HepG2 (cell line): ENCODE measurements around the gene DENND4A. TPM values are rescaled to one million over a fixed set of nuclear protein-coding genes. Genes with fewer than 3 reads are reported as not detected.

Experiments used
- GABPA ChIP-seq, 2 experiments: IDR thresholded peaks; 2 replicates each; pipeline ENCODE4 v1.6.1; 2011 to 2016; ENCODE audit warnings: low read depth in 2 of 2, low read length in 1 of 2, missing biosample characterization in 1 of 2, missing genetic modification characterization in 1 of 2
- KMT2A ChIP-seq: sonication (generic); formaldehyde crosslinking; IDR thresholded peaks from 2 replicates; pipeline ENCODE4 v1.4.0; 2020; ENCODE audit warnings: missing genetic modification reagents
- NAIF1 ChIP-seq: sonication (generic); formaldehyde crosslinking; IDR thresholded peaks from 2 replicates; pipeline ENCODE4 v1.5.0; 2020; ENCODE audit warnings: mild to moderate bottlenecking, missing genetic modification reagents, borderline replicate concordance
- NCOA2 ChIP-seq: sonication (generic); formaldehyde crosslinking; IDR thresholded peaks from 2 replicates; pipeline ENCODE4 v1.8.0; 2022; ENCODE audit warnings: inconsistent platforms
- TOPORS ChIP-seq: sonication (generic); formaldehyde crosslinking; IDR thresholded peaks from 2 replicates; pipeline ENCODE4 v1.8.0; 2023; ENCODE audit warnings: mild to moderate bottlenecking, missing genetic modification reagents
- ZFAT ChIP-seq: sonication (generic); formaldehyde crosslinking; conservative IDR thresholded peaks from 2 replicates; pipeline ENCODE4 v1.8.1; 2023; ENCODE audit warnings: missing genetic modification reagents, inconsistent platforms
- ZNF180 ChIP-seq: sonication (generic); formaldehyde crosslinking; IDR thresholded peaks from 2 replicates; pipeline ENCODE4 v1.4.0; 2020; ENCODE audit warnings: low read depth, missing genetic modification reagents, borderline replicate concordance
- ZNF331 ChIP-seq: sonication (generic); formaldehyde crosslinking; IDR thresholded peaks from 2 replicates; pipeline ENCODE4 v1.4.0; 2020; ENCODE audit warnings: missing genetic modification reagents
- ZNF776 ChIP-seq: sonication (generic); formaldehyde crosslinking; IDR thresholded peaks from 2 replicates; pipeline ENCODE4 v1.4.0; 2020; ENCODE audit warnings: mild to moderate bottlenecking, missing genetic modification reagents
- polyA plus RNA-seq, 8 experiments: library from polyadenylated mRNA; depleted of rRNA in 3 of 8; stranded (reverse) in 7 of 8; unstranded in 1 of 8; fragments of >200 nt; fragmentation: Illumina TruSeq in 4 of 8; extraction: Trizol in 4 of 8; gene quantifications; 2 replicates each; pipeline versions ENCODE4 v1.2.1 to v1.2.3, GENCODE V29; 2011 to 2016; ENCODE audit warnings: low read depth in 4 of 8, missing spikeins in 1 of 8, mixed read lengths in 1 of 8; ENCODE audit not compliant: insufficient read depth in 1 of 8
- total RNA-seq, 5 experiments: library from RNA; depleted of rRNA; stranded (reverse); fragments of >200 nt; fragmentation: Illumina TruSeq; extraction: Trizol; gene quantifications; 2 replicates each; pipeline ENCODE4 v1.2.3, GENCODE V29; 2016; ENCODE audit warnings: low read depth in 1 of 5
- TF ChIP-seq, protein P1 (sequence below), 2 experiments: sonication (generic) in 1 of 2; formaldehyde crosslinking in 1 of 2; IDR thresholded peaks; 2 replicates each; pipeline versions ENCODE4 v1.4.0 to v1.6.1; 2016 to 2020; ENCODE audit warnings: borderline replicate concordance in 1 of 2, low read depth in 1 of 2, mild to moderate bottlenecking in 1 of 2, missing genetic modification reagents in 1 of 2
- TF ChIP-seq, protein P2 (sequence below): sonication (generic); formaldehyde crosslinking; IDR thresholded peaks from 2 replicates; pipeline ENCODE4 v1.5.1; 2020; ENCODE audit warnings: mild to moderate bottlenecking, missing genetic modification reagents, borderline replicate concordance
- TF ChIP-seq, protein P3 (sequence below): sonication (generic); formaldehyde crosslinking; IDR thresholded peaks from 2 replicates; pipeline ENCODE4 v1.5.0; 2020; ENCODE audit warnings: missing genetic modification reagents
- TF ChIP-seq, protein P4 (sequence below): sonication (generic); formaldehyde crosslinking; IDR thresholded peaks from 2 replicates; pipeline ENCODE4 v1.5.0; 2020; ENCODE audit warnings: mild to moderate bottlenecking, missing genetic modification reagents

Gene DENND4A
- total and polyA plus RNA-seq, 2 of the 13 experiments (the other 11 are each of a cell fraction or from before 2014, with no cell fraction given) = 13.2 to 18.6 TPM

DNA sequence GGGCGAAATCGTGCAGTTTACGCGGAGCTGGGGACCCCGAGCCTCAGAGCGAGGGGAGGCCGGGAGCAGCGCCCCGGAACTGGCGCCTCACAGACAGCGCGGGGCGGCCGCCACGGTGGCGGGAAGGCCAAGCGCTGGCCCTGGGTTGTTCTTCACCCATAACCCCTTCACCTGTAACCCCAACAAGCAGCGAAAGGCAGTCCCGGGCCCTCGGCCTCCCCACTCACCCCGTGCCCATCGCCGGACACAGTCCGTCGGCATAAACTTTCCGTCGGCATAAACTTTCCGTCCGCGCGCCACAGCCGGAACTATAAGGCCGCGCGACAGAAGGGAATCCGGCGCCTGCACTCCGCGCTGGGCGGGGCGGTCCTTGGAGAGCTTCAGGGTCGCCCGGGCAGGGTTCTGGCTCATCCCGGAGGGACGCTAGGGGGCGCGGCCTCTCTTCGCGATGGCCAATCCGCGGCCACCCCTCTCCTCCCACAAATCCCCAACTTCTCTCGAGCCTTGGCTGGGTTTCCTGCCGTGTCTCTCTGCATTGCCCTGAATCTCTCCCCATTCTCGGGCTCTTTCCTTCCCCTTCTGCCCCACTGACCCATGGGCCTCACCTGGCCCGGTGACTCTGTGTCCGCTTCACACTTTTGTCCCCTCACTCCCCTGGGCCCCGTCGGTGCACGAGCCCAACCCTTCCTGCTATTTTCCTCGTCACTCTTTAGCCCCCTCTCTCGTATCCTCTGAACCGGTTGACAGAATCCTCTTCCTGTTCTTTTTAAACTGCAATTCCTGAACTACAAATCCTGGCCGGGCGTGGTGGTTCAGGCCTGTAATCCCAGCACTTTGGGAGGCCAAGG is 181.0 kb downstream of the DENND4A start, which contains the start of gene INTS14 (continued):
- TF ChIP-seq, protein P1, sequence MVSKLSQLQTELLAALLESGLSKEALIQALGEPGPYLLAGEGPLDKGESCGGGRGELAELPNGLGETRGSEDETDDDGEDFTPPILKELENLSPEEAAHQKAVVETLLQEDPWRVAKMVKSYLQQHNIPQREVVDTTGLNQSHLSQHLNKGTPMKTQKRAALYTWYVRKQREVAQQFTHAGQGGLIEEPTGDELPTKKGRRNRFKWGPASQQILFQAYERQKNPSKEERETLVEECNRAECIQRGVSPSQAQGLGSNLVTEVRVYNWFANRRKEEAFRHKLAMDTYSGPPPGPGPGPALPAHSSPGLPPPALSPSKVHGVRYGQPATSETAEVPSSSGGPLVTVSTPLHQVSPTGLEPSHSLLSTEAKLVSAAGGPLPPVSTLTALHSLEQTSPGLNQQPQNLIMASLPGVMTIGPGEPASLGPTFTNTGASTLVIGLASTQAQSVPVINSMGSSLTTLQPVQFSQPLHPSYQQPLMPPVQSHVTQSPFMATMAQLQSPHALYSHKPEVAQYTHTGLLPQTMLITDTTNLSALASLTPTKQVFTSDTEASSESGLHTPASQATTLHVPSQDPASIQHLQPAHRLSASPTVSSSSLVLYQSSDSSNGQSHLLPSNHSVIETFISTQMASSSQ (IDR thresholded peaks at IDR 0.05; ENCODE audit: low read depth) = peak; percentile 50; the same call in 1 of the 2 replicates
- TF ChIP-seq, protein P1 (CRISPR knock-in tag; IDR thresholded peaks at IDR 0.05; ENCODE audit: borderline replicate concordance) = peak; percentile 71; the same call in 1 of the 2 replicates
- TF ChIP-seq NAIF1 (CRISPR knock-in tag) (no peak), NCOA2 (CRISPR knock-in tag) (peak; percentile 78), KMT2A (CRISPR knock-in tag) (peak; percentile 99), ZNF776 (peak; percentile 80), GABPA (IDR thresholded peaks at IDR 0.05; ENCODE audit: low read depth, low read length) (peak; percentile 85), GABPA (CRISPR knock-in tag; IDR thresholded peaks at IDR 0.05; ENCODE audit: low read depth) (peak; percentile 96), TOPORS (peak; percentile 91; the same call in 1 of the 2 replicates), ZNF180 (CRISPR knock-in tag) (no peak), ZNF331 (CRISPR knock-in tag) (peak; percentile 97), ZFAT (CRISPR knock-in tag) (0 out of 2 replicates have a peak, but pooled peaks have one; percentile 47)
- TF ChIP-seq, protein P2, sequence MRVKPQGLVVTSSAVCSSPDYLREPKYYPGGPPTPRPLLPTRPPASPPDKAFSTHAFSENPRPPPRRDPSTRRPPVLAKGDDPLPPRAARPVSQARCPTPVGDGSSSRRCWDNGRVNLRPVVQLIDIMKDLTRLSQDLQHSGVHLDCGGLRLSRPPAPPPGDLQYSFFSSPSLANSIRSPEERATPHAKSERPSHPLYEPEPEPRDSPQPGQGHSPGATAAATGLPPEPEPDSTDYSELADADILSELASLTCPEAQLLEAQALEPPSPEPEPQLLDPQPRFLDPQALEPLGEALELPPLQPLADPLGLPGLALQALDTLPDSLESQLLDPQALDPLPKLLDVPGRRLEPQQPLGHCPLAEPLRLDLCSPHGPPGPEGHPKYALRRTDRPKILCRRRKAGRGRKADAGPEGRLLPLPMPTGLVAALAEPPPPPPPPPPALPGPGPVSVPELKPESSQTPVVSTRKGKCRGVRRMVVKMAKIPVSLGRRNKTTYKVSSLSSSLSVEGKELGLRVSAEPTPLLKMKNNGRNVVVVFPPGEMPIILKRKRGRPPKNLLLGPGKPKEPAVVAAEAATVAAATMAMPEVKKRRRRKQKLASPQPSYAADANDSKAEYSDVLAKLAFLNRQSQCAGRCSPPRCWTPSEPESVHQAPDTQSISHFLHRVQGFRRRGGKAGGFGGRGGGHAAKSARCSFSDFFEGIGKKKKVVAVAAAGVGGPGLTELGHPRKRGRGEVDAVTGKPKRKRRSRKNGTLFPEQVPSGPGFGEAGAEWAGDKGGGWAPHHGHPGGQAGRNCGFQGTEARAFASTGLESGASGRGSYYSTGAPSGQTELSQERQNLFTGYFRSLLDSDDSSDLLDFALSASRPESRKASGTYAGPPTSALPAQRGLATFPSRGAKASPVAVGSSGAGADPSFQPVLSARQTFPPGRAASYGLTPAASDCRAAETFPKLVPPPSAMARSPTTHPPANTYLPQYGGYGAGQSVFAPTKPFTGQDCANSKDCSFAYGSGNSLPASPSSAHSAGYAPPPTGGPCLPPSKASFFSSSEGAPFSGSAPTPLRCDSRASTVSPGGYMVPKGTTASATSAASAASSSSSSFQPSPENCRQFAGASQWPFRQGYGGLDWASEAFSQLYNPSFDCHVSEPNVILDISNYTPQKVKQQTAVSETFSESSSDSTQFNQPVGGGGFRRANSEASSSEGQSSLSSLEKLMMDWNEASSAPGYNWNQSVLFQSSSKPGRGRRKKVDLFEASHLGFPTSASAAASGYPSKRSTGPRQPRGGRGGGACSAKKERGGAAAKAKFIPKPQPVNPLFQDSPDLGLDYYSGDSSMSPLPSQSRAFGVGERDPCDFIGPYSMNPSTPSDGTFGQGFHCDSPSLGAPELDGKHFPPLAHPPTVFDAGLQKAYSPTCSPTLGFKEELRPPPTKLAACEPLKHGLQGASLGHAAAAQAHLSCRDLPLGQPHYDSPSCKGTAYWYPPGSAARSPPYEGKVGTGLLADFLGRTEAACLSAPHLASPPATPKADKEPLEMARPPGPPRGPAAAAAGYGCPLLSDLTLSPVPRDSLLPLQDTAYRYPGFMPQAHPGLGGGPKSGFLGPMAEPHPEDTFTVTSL (CRISPR knock-in tag) = peak; percentile 83; the same call in 1 of the 2 replicates
- TF ChIP-seq, protein P3, sequence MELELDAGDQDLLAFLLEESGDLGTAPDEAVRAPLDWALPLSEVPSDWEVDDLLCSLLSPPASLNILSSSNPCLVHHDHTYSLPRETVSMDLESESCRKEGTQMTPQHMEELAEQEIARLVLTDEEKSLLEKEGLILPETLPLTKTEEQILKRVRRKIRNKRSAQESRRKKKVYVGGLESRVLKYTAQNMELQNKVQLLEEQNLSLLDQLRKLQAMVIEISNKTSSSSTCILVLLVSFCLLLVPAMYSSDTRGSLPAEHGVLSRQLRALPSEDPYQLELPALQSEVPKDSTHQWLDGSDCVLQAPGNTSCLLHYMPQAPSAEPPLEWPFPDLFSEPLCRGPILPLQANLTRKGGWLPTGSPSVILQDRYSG (CRISPR knock-in tag) = no peak
- TF ChIP-seq, protein P4, sequence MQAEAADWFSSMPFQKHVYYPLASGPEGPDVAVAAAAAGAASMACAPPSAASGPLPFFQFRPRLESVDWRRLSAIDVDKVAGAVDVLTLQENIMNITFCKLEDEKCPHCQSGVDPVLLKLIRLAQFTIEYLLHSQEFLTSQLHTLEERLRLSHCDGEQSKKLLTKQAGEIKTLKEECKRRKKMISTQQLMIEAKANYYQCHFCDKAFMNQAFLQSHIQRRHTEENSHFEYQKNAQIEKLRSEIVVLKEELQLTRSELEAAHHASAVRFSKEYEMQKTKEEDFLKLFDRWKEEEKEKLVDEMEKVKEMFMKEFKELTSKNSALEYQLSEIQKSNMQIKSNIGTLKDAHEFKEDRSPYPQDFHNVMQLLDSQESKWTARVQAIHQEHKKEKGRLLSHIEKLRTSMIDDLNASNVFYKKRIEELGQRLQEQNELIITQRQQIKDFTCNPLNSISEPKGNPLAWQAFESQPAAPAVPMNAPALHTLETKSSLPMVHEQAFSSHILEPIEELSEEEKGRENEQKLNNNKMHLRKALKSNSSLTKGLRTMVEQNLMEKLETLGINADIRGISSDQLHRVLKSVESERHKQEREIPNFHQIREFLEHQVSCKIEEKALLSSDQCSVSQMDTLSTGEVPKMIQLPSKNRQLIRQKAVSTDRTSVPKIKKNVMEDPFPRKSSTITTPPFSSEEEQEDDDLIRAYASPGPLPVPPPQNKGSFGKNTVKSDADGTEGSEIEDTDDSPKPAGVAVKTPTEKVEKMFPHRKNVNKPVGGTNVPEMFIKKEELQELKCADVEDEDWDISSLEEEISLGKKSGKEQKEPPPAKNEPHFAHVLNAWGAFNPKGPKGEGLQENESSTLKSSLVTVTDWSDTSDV (CRISPR knock-in tag) = peak; percentile 86; the same call in 1 of the 2 replicates
